ENCODE measurements around the gene ADK.

Gene ADK

DNA sequence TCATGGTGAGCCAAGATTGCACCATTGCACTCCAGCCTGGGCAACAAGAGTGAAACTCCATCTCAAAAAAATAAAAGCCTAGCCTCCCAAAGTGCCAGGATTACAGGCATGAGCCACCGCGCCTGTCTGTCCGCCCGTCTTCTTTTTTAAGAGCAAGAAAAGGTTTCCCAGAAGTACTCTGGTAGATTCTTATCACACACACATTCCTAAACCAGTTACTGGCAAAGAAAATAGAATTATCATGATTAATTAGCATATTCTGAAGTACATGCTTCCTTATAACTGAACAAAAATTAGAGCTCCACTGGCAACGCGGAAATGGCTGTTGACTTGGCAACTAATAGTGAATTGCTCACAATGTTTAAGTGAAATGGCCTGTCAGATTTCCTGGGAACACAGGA lies 87.0 kb downstream of the ADK start:
- DNase-seq (ENCODE audit: low spot score), result no peak

DNA sequence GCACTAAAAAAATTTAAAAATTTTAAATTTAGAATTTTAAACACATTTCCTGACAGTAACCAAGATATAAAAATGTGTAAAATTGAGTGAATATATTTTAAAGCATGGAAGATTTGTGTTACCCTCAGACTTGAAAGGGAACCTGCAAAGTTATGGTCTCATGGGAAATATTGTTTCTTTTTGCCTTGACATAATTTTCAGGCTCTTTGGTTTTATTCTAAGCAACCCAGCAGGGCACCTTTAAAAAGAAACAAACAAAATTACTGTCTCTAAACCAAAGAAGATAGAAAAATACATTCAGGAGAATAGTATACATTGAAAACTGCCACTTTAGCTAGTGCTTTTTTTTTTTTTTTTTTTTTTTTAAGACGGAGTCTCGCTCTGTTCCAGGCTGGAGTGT lies 87.5 kb downstream of the ADK start:
- DNase-seq (ENCODE audit: low spot score), result no peak

DNA sequence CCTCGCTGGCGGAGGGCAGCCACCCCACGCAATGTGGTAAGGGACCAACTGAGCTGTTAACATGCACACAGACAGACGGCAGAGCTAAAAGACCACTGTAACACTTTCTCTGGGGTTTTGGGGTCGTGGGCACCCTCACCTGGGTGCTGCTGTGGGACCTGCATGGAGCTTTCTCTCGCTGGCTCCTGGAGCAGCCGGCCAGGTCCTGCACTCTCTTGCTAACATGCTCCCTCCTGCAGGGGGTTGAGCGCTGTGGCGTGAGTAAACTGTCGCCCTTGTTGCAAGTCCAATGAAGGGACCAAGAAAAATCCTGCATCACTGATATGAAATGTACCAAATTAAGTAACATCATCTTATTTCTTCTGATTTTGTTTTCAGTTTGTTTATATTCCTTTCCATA lies 92.0 kb downstream of the ADK start:
- no peak for DNase-seq (ENCODE audit: low spot score)

DNA sequence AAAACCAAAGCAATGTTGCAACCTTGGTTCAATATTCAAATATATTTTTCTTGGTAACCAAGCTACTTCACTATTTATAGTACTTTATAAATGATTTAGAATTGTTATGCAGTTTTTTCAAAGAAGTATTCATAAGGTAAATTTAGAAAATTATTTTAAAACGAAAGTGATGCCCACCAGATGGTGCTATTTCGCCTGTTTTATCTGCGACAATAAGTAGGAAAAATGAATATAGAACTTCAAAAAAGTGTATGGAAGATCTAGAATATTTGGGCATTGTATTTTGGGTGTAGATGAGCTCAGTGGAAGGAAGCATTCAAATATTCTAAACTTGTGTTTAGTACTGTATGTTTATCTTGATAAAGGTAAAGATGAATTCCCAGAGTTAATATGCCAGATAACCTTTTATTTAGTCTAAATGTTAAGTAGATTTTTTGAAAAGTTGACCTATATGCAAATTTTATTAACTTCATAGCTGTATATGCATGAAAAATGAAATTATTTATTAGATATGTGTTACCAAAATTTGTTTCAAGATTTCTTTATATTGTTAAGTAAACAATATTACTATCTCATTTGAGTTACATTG lies 93.2 kb downstream of the ADK start:
- no peak for DNase-seq (ENCODE audit: low spot score)

DNA sequence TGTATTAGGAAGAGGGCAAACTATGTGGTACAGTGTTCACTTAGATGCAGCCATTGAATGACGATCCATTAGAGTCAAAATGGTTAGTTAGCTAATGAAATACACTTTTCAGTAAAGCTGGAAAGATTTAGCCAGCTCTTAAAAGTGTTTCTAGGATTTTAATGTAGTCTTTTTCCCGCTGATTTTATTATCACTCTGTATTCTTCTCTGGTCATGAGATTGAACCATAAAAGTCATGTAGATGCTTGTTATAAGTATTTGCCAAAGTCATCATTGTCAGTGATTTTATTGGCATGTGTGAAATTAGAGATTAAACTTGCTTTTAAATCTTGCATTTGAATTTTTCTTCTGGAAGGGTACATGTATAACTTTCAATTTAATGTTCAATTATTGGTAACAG lies 93.8 kb downstream of the ADK start:
- DNase-seq (ENCODE audit: low spot score), result no peak

DNA sequence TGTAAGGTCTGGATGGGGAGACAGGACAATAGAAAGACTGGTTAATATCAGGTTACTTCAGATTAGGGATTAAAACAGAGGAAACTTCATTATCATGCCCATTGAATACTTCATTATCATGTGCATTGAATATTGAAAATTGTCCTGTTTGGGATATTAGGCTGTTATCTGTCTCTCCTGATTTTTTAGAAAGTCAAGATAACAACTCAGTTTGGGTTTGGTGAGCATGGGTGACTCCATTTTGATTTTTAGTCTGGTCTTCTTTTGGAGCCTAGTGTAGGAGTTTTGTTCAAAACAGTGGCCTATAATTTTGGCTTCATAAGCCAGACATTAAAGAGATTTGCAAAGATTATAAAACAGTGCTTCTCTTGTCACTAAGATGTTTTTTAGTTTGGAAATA lies 95.5 kb downstream of the ADK start:
- no peak for DNase-seq (ENCODE audit: low spot score)

DNA sequence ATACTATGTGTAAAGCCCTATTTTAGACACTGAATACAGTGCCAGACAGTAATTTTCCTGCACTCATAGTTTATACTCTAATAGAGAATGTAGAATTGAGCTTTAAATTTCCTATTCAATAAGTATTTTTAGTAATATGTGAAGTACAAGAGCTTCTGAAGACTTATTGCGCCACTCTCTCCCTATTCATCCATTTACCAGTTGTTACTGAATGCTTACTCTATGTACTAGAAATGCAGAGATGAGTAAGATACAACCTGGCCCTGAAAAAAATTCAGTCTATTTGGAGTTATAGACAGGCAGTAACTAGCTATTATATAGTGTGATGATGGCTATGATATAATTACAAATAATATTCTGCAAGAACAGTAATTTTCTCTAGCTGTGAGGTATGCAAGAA lies 98.8 kb downstream of the ADK start:
- no peak for DNase-seq (ENCODE audit: low spot score)

DNA sequence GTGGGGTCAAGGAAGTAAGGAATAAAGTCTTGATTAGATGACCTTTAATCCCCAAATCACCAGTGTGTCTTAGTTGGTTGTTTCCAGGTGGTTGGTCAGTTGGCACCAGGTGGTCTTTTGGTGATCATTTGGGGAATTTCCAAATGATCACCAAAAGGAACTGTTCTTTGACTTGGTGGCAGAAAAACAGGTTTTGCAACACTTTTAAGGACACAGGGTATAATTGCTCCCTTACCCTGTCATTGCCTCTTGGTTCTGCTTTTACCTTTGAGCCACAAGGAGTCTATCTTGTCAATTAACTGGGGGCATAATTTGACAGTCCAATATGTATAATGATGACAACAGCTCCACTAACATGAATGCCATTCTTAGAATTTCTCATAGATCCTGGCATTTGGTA lies 104.2 kb downstream of the ADK start:
- DNase-seq (ENCODE audit: low spot score), result peak; percentile 11

DNA sequence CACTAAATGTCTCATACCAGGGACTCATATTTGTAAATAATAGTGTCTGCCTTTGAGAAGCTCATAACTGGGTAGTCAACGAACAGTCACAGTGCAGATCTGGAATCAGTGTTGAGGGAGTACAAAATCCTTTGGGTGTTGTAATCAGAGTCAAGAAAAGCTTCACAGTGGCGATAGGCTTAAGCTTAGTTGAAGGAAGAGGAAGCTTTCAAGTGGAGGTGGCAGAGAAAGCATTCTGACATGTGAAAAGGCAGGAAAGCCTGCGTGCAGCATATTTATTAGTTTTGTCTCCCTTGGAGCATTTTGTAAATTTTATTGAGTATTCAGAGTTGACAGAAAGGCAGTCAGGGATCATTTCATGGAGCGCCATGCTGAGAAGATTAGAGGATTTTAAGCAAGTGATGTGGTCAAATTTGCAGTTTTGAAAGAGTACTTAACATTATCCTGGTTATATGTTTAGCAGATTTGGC lies 104.9 kb downstream of the ADK start:
- DNase-seq (ENCODE audit: low spot score), result no peak

DNA sequence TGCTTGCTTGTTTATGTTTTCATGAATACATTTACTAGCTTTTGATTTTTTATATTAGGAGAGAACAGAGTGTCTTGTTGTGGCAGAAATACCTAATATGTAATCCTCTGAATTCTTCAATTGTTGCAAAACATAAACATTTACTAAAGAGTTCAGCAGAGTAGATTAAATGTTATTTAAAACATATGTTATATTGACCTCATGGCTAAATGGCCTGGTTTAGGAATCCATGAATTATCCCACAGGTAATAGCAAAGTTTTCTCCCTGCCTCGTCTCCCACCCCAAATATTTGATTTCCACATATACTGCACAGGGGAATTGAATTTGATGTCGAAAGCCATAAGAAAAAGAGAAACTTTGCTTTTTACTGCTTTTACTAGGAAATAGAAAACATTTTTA lies 111.8 kb downstream of the ADK start:
- DNase-seq (ENCODE audit: low spot score), result no peak

DNA sequence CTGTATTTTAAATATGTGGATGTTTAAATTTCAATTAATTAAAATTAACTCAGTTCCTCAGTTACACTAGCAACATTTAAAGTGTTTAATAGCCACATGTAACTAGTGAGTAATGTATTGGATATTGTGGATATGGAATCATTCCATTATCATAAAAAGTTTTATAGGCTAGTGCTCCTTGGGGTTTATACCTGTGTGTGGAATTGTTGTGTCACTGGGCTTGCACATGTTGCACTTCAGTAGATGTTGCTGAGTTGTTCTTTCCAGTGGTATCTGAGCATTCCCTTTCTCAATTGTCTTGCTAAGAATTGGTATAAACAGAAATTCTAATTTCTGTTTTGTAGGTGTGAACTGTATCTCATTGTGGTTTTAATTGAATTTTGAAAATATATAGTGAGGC lies 113.0 kb downstream of the ADK start:
- DNase-seq (ENCODE audit: low spot score), result no peak

DNA sequence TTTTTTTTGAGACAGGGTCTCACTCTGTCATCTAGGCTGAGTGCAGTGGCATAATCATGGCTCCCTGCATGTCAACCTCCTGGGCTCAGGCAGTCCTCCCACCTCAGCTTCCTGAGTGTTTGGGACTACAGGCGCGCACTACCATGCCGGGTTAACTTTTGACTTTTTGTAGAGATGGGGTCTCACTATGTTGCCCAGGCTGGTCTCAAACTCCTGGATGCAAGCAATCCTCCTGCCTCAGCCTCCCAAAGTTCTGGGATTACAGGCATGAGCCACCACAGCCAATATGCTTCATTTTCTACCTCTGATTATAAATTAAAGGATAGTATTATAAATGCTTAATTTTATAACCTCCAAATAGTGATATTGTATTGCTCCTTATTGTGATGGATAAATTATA lies 121.3 kb downstream of the ADK start:
- DNase-seq (ENCODE audit: low spot score), result no peak

DNA sequence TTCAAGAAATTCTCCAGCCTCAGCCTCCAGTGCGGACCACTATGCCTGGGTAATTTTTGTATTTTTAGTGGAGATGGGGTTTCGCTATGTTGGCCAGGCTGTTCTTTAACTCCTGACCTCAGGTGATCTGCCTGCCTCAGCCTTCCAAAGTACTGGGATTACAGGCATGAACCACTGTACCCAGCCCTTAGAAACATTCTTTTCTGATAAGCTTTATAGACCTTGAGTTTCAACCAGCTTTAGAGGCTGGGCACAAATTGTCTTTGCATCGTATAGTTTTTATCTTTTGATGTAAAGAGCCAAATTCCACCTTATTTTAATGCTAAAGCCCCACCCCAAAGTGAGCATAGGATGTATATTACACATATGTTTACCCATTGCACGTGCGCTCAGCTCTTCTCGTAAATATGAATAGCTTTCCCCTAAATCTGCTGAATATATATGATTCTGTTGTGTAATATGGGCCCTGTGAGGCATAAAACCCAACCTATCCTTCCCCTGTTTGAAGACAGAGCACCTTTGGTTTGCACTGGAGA lies 124.8 kb downstream of the ADK start:
- DNase-seq (ENCODE audit: low spot score), result no peak

DNA sequence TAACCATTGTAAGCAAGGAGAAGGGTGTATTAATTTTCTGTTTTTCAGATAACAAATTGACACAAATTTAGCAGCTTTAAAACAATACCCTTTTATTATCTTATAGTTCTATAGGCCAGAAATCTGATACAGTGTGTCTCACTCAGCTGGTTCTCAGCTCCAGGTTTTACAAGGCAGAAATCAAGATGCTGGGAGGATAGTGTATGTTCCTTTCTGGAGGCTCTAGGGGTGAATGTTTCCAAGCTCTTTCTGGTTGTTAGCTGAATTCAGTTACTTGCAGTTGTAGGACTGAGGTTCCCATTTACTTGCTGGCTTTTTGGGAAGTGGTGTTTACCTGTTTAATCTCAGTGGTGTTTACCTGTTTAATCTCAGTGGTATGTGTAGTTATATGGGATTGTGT lies 125.4 kb downstream of the ADK start:
- DNase-seq (ENCODE audit: low spot score), result no peak

DNA sequence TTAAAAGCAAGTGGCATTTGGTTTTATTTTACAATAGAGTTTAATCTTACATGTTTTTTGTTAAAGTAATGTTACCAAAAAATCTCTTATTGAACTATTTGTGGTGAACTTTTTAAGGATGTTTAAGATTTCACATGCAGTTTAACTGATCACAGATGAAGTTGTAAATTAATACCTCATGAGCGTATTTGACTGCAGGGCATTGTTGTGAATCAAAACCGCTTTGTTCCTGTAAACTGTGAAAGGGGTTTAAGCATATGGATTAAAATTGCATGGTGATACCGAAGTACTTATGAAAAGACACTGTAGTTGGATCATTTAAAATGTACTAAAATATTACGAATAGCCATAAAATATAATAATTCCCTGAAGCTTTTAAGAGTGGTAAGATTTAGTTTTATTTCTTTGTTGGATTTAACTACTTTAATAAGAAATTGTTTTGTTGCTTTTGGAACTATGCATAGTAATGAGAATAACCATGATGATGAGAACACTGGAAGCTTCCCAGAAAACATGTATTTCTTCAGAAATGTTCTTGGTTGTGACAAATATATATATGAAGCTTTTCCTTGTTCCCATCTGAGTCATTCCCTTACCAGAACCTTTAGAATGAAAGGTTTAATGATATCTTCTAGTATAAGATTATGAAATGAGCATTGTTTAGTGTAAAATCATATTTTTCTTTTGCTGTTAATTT lies 131.3 kb downstream of the ADK start:
- no peak for DNase-seq (ENCODE audit: low spot score)

DNA sequence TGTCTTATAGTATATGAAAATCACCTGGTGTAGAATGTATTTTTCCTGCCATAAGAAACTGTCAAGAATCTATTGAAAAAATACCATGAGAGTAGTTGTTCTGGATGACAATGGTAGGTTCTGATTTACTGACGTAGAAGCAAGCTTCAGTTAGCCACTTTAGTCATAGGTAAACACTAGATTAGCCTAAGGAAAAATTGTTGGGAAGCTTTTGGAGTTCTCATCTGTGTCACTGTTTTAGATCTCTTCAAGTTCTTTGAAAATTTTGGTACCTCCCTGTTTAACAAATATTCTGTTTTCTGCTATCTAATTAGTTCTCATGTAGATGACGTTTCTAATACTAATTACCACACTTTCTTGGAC lies 131.8 kb downstream of the ADK start:
- no peak for DNase-seq (ENCODE audit: low spot score)

DNA sequence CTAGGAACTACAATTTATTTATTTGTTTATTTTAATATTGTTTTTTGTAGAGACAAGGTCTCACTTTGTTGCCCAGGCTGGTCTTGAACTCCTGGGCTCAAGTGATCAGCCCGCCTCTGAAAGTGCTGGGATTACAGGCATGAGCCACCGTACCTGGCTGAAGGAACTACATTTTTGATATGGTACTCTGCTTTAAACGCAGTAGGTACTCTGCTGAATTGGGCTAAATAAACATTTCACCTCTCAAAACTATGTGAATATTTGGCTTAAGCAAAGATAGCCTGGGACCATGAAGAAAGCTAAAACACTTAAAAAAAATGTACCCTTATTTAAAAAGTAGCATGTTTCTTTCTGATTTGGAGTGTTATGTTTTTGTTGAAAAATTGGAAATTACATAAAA lies 138.2 kb downstream of the ADK start:
- no peak for DNase-seq (ENCODE audit: low spot score)

DNA sequence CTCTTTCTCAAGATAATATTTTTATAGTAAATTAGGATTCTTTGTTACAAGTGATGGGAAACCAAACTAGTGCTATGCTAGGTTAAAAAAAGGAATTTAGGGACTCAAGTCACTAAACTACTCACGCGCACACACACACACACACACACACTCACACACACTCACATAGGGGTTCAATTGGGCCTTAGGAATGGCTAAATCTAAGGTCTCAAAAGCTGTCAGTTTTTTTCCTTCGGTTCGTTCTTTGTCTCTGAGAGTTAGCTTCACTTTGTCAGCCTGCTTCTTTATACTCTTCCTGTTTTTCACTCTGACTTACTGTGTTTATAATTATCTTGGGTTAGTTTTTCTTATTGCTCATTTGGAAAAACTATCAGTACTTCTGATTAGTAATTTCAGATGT lies 138.9 kb downstream of the ADK start:
- no peak for DNase-seq (ENCODE audit: low spot score)

DNA sequence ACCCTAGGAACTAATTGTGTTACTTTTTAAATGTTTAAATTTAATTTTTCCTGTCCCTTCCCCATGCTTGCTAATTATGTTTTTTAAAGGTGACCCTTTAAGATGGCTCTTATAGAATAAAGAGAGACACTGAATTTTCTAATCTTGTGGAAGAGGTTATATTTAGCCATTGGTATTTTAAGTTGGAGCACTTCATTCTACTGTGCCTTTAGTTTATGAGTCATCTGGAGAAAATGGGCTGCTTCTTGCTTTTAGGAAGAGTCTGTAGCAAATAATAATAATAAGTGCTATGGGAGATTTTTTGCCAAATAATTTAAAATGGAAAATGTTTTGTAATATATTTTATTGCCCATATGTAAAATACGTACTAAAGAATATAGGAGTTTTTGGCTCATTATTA lies 139.7 kb downstream of the ADK start:
- DNase-seq (ENCODE audit: low spot score), result no peak

DNA sequence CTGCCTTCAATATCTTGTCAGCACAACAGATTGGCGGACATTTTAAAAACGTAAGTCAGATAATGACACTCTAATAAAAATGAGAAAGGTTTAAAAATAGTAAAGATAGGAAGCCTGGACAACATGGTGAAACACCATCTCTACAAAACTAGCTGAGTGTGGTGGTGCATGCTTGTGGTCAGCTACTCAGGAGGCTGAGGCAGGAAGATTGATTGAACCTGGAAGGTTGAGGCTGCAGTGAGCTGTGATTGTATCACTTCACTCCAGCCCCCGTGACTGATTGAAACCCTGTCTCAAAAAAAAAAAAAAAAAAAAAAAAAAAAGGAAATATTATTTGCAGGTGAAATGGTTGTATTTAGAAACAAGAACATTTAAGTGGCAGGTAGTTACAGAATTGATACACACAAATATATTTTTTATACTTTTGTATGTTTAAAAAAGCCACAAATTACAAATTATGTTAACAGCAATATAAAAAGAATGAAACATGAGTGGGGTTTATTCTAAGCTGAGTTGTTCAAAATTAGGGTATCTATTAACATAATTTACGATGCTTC lies 141.9 kb downstream of the ADK start:
- DNase-seq (ENCODE audit: low spot score), result no peak

DNA sequence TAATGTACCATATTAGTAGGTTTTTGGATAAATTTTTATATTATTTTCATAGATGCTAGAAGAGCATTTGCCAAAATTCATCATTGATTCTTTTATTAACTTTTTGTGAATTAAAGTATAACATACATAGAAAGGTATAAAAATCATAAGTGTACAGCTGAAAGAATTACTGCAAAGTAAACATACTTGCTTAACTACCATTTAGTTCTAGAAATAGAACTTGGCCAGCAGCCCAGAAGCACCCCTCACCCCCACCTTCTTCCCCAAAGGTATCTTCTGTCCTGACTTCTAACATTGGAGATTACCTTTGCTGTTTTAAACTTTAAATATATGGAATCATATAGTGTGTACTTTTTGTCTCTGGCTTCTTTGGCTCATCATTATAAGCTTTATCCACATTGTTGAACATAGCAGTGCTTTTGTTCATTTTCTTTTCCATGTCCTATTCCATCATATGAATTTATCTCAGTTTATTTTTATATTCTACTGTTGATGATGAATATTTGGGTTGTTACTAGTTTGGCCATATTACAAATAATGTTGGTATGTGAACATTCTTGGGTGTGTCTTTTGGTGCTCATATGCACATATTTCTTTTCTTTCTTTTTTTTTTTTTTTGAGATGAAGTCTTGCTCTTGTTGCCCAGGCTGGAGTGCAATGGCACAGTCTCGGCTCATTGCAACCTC lies 142.8 kb downstream of the ADK start:
- no peak for DNase-seq (ENCODE audit: low spot score)

DNA sequence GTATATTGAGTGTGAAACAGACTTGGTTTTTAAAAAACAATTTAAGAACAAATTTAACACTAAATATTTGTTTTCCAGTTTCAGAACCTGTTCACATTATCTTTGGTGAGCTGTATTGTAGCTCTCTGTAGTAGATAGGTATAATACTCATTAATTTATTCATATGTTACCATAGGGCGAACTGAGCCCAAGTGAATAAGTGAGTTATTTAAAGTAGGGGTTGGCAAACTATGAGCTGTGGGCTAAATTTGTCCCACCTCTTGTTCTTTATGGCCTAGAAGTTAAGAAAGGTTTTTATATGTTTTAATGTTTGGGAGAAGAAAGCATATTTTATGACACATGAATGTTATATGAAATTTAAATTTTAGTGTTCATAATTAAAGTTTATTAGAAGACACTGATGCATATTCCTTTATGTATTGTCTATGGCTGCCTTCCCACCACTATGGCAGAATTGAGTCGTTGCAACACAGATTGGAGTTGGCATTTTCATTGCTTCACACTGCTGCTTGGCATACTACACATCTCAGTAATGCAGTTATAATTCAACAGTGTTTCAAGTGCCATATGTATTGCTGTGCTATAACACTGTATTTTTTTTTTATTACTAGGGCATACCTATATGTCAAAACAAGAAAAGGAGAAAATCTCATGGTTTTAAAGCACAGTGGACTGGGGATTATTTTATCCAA lies 146.5 kb downstream of the ADK start:
- DNase-seq (ENCODE audit: low spot score), result no peak
